SK-N-SH (cell line): ENCODE data around the gene HLF. TPM values are rescaled to one million over a fixed set of nuclear protein-coding genes. Genes with fewer than 3 reads are reported as not detected.

ENCODE experiments used
- CTCF ChIA-PET: fragments of 300-600, 350-600 bp; formaldehyde crosslinking; extraction: SDS; loops from one replicate; lab custom pipeline; 2021; lab: Yijun Ruan, JAX
- POLR2A ChIA-PET: fragments of 350-600 bp; sonication (Branson Sonifier 250); formaldehyde crosslinking; extraction: SDS; loops from one replicate; lab custom pipeline; 2020; ENCODE audit warnings: antibody characterized with exemption, inconsistent platforms; lab: Yijun Ruan, JAX
- DNase-seq: peaks from one replicate; pipeline ENCODE4 v3.0.0; 2012
- H2AFZ ChIP-seq: fragments of 200-600 bp; sonication (generic); 2 replicates; pipeline ENCODE4 v1.8.1; 2016; ENCODE audit warnings: antibody characterized with exemption, mild to moderate bottlenecking, low read depth
- H3F3A ChIP-seq: fragments of 200-600 bp; sonication (generic); replicated peaks from 2 replicates; pipeline ENCODE3; 2016; ENCODE audit warnings: antibody characterized with exemption, mild to moderate bottlenecking; ENCODE audit not compliant: insufficient read depth
- H3K27ac ChIP-seq, 2 experiments: fragments of 200-500 bp in 1 of 2; fragments of 200-600 bp in 1 of 2; sonication (Bioruptor generic) in 1 of 2; sonication (generic), shearing (Covaris generic) in 1 of 2; 2 replicates each; pipeline versions ENCODE4 v1.5.1 to v1.6.1; 2014 to 2016; ENCODE audit warnings: low read depth in 2 of 2, inconsistent platforms in 1 of 2, low read length in 1 of 2, mild to moderate bottlenecking in 1 of 2, mixed read lengths in 1 of 2
- H3K27me3 ChIP-seq: fragments of 200-600 bp; sonication (generic), shearing (Covaris generic); 2 replicates; pipeline ENCODE4 v1.6.1; 2016; ENCODE audit warnings: mixed run types; ENCODE audit not compliant: insufficient read depth
- H3K36me3 ChIP-seq, 2 experiments: fragments of 200-500 bp in 1 of 2; fragments of 200-600 bp in 1 of 2; sonication (Bioruptor generic) in 1 of 2; sonication (generic) in 1 of 2; replicated peaks in 1 of 2; 2 replicates each; pipeline versions ENCODE3 to v1.5.1; 2014 to 2016; ENCODE audit warnings: low read length in 1 of 2, mild to moderate bottlenecking in 1 of 2; ENCODE audit not compliant: insufficient read depth in 2 of 2, control insufficient read depth in 1 of 2
- H3K4me1 ChIP-seq, 2 experiments: fragments of 200-500 bp in 1 of 2; fragments of 200-600 bp in 1 of 2; sonication (Bioruptor generic) in 1 of 2; sonication (generic), shearing (Covaris generic) in 1 of 2; 2 replicates each; pipeline versions ENCODE4 v1.5.1 to v1.6.1; 2014 to 2016; ENCODE audit warnings: low read depth in 1 of 2, low read length in 1 of 2, mixed run types in 1 of 2; ENCODE audit not compliant: insufficient read depth in 2 of 2, control insufficient read depth in 1 of 2
- H3K4me2 ChIP-seq: fragments of 200-600 bp; sonication (generic), shearing (Covaris generic); 2 replicates; pipeline ENCODE4 v1.6.1; 2017; ENCODE audit warnings: mixed run types
- H3K4me3 ChIP-seq, 2 experiments: fragments of 200-500 bp in 1 of 2; fragments of 200-600 bp in 1 of 2; sonication (Bioruptor generic) in 1 of 2; sonication (generic), shearing (Covaris generic) in 1 of 2; 2 replicates each; pipeline versions ENCODE4 v1.5.1 to v1.8.1; 2014 to 2016; ENCODE audit warnings: low read depth in 2 of 2, inconsistent platforms in 1 of 2, low read length in 1 of 2, mild to moderate bottlenecking in 1 of 2, mixed read lengths in 1 of 2, moderate library complexity in 1 of 2
- H3K79me2 ChIP-seq: fragments of 200-600 bp; sonication (generic); 2 replicates; pipeline ENCODE4 v1.8.1; 2017; ENCODE audit warnings: mild to moderate bottlenecking; ENCODE audit not compliant: insufficient read depth
- H3K9ac ChIP-seq: fragments of 200-600 bp; sonication (generic); 2 replicates; pipeline ENCODE4 v1.6.1; 2017; ENCODE audit warnings: mixed run types
- H3K9me2 ChIP-seq: fragments of 200-600 bp; sonication (generic); 2 replicates; pipeline ENCODE4 v1.6.1; 2017; ENCODE audit warnings: mixed run types
- H3K9me3 ChIP-seq: fragments of 200-600 bp; sonication (generic); 2 replicates; pipeline ENCODE4 v1.6.1; 2017; ENCODE audit warnings: mixed run types, mild to moderate bottlenecking, moderate library complexity
- H4K20me1 ChIP-seq: fragments of 200-600 bp; sonication (generic); 2 replicates; pipeline ENCODE4 v1.6.1; 2017; ENCODE audit warnings: mild to moderate bottlenecking, mixed run types; ENCODE audit not compliant: insufficient read depth
- CHD2 ChIP-seq: fragments of 150-350 bp; IDR thresholded peaks from 2 replicates; pipeline ENCODE4 v1.6.1; 2018; ENCODE audit warnings: low read length; ENCODE audit not compliant: partially characterized antibody
- ELF1 ChIP-seq: IDR thresholded peaks from 2 replicates; pipeline ENCODE4 v1.4.0; 2012
- EP300 ChIP-seq, 2 experiments: IDR thresholded peaks; 2 replicates each; pipeline versions ENCODE4 v1.4.0 to v1.6.1; 2012; ENCODE audit warnings: borderline replicate concordance in 1 of 2, low read depth in 1 of 2, low read length in 1 of 2
- FOSL2 ChIP-seq: IDR thresholded peaks from 2 replicates; pipeline ENCODE4 v1.4.0; 2012; ENCODE audit warnings: low read depth, mild to moderate bottlenecking, moderate library complexity, borderline replicate concordance
- GATA2 ChIP-seq: sonication (generic); formaldehyde crosslinking; IDR thresholded peaks from 2 replicates; pipeline ENCODE4 v1.5.0; 2020; ENCODE audit warnings: mild to moderate bottlenecking, missing genetic modification reagents
- JUND ChIP-seq: IDR thresholded peaks from 2 replicates; pipeline ENCODE4 v1.4.0; 2012
- MXI1 ChIP-seq: IDR thresholded peaks from 2 replicates; pipeline ENCODE4 v1.6.1; 2012; ENCODE audit warnings: mild to moderate bottlenecking, low read depth, low read length, improper control_type of control experiment
- NRF1 ChIP-seq: IDR thresholded peaks from 2 replicates; pipeline ENCODE4 v1.6.1; 2012; ENCODE audit warnings: low read depth, mild to moderate bottlenecking, low read length
- RAD21 ChIP-seq: IDR thresholded peaks from 2 replicates; pipeline ENCODE4 v1.6.1; 2012; ENCODE audit warnings: mild to moderate bottlenecking, low read length
- RCOR1 ChIP-seq: fragments of 150-350 bp; IDR thresholded peaks from 2 replicates; pipeline ENCODE4 v1.6.1; 2017; ENCODE audit warnings: antibody characterized with exemption, low read length
- RFX5 ChIP-seq: IDR thresholded peaks from 2 replicates; pipeline ENCODE4 v1.6.1; 2012; ENCODE audit warnings: mild to moderate bottlenecking, improper control_type of control experiment, low read length
- RXRA ChIP-seq: IDR thresholded peaks from 2 replicates; pipeline ENCODE4 v1.4.0; 2012; ENCODE audit warnings: low read depth, mild to moderate bottlenecking, borderline replicate concordance
- SIN3A ChIP-seq: IDR thresholded peaks from 2 replicates; pipeline ENCODE4 v1.6.1; 2012; ENCODE audit warnings: low read depth, mild to moderate bottlenecking, low read length, moderate library complexity, borderline replicate concordance
- SMC3 ChIP-seq: IDR thresholded peaks from 2 replicates; pipeline ENCODE4 v1.6.1; 2012; ENCODE audit warnings: low read depth, low read length, improper control_type of control experiment
- TEAD4 ChIP-seq: IDR thresholded peaks from 2 replicates; pipeline ENCODE4 v1.4.0; 2012; ENCODE audit warnings: mild to moderate bottlenecking, borderline replicate concordance; ENCODE audit not compliant: insufficient read depth
- YY1 ChIP-seq: IDR thresholded peaks from 2 replicates; pipeline ENCODE4 v1.4.0; 2012; ENCODE audit warnings: low read depth, mild to moderate bottlenecking
- WGBS: methylation state at CpG from one replicate; pipeline ENCODE4 v1.1.6; 2017; ENCODE audit warnings: low lambda C conversion rate; 5-methylcytosine and 5-hydroxymethylcytosine counted together
- polyA plus RNA-seq, 3 experiments: library from polyadenylated mRNA; depleted of rRNA; stranded (reverse); fragments of >200 nt; gene quantifications; 2 replicates each; pipeline ENCODE4 v1.2.3, GENCODE V29; 2012
- TF ChIP-seq, protein P1 (sequence below): IDR thresholded peaks from 2 replicates; pipeline ENCODE4; 2012
- TF ChIP-seq, protein P2 (sequence below): IDR thresholded peaks from 2 replicates; pipeline ENCODE4 v1.4.0; 2012; ENCODE audit warnings: low read depth, borderline replicate concordance
- TF ChIP-seq, protein P3 (sequence below): fragments of 200-600 bp; sonication (generic); IDR thresholded peaks from 2 replicates; pipeline ENCODE4 v1.6.1; 2017; ENCODE audit warnings: antibody characterized with exemption, mild to moderate bottlenecking, moderate library complexity

HLF gene
- polyA plus RNA-seq, 1 of the 3 experiments (the other 2 are of a cell fraction), result 0.03 TPM

DNA sequence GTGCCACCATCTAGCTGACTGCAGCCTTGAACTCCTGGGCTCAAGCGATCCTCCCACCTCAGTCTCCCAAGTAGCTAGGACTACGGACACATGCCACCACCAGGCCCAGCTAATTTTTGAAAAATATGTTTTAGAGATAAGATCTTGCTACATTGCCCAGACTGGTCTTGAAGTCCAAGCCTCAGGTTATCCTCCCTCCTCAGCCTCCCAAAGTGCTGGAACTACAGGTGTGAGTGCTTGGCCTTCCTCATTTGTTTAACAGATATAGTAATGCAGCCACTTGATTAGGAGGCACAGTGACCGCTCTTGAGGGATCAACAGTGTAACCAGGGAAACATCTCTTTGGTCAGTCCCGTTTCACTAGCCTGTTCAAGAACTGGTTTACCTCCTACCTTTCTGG is 35.1 kb downstream of the HLF start:
- no peaks in the 10 kb centered on the region; the same call in 1 of the 2 replicates for H3K27me3 ChIP-seq
- 61% methylated on average over 4 of the region's 4 CpGs for WGBS
- TF ChIP-seq YY1 (no peak), RXRA (no peak), ELF1 (no peak), MXI1 (no peak), EP300 (IDR thresholded peaks at IDR 0.05; ENCODE audit: borderline replicate concordance in 1 of 2, low read depth in 1 of 2, low read length in 1 of 2) (no peak)
- TF ChIP-seq, protein P1, sequence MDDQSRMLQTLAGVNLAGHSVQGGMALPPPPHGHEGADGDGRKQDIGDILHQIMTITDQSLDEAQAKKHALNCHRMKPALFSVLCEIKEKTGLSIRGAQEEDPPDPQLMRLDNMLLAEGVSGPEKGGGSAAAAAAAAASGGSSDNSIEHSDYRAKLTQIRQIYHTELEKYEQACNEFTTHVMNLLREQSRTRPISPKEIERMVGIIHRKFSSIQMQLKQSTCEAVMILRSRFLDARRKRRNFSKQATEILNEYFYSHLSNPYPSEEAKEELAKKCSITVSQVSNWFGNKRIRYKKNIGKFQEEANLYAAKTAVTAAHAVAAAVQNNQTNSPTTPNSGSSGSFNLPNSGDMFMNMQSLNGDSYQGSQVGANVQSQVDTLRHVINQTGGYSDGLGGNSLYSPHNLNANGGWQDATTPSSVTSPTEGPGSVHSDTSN, result no peak
- TF ChIP-seq, protein P2, sequence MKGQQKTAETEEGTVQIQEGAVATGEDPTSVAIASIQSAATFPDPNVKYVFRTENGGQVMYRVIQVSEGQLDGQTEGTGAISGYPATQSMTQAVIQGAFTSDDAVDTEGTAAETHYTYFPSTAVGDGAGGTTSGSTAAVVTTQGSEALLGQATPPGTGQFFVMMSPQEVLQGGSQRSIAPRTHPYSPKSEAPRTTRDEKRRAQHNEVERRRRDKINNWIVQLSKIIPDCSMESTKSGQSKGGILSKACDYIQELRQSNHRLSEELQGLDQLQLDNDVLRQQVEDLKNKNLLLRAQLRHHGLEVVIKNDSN, result no peak

DNA sequence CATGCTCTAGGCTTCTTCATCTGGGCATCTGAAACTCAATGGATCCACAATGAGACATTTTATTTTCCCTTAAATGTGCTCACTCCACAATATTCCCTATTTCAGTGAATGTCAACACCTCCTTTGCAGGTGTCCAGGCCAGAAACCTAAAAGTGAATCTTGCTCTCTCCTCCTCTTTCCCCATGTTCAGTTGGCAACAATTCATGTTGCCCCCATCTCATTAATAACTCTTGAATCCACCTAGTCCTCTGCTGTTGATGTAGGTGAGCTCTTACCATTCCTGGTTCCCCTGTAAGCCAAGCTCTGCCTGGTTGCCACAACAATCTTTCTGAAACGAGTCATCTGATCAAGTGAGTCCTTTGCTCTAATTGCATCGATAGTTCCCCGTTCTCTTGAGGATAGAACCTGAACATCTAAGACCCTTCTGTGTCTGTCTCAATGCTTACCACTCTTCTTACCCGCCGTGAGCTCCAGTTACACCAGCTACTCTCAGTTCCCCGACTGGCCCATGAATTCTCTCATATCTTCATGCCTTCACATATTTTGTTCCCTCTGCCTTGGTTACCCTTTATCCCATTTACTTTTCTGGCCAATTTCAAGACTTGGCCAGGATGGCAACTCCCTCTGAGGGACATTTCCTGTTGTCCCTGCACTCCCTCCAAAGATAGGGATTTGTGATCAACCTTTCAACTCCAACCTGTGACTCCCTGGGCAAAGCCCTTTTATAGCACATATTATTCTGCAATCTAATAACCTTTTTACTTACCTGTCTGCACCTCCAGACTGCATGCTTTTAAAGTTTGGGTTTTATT is 35.9 kb downstream of the HLF start:
- ChIA-PET CTCF (interaction anchor here (2.2 kb wide), 1 partner anchor 248 kb away, joined by 8 read pairs; no protein-coding TSS in a partner anchor), POLR2A (no interaction called here)
- TF ChIP-seq RAD21 (no peak), RCOR1 (no peak), RFX5 (no peak), CHD2 (no peak), SMC3 (no peak), TEAD4 (no peak), SIN3A (no peak), JUND (no peak), MXI1 (no peak), NRF1 (no peak), GATA2 (CRISPR knock-in tag) (no peak), FOSL2 (no peak), ELF1 (no peak)
- TF ChIP-seq, protein P3, sequence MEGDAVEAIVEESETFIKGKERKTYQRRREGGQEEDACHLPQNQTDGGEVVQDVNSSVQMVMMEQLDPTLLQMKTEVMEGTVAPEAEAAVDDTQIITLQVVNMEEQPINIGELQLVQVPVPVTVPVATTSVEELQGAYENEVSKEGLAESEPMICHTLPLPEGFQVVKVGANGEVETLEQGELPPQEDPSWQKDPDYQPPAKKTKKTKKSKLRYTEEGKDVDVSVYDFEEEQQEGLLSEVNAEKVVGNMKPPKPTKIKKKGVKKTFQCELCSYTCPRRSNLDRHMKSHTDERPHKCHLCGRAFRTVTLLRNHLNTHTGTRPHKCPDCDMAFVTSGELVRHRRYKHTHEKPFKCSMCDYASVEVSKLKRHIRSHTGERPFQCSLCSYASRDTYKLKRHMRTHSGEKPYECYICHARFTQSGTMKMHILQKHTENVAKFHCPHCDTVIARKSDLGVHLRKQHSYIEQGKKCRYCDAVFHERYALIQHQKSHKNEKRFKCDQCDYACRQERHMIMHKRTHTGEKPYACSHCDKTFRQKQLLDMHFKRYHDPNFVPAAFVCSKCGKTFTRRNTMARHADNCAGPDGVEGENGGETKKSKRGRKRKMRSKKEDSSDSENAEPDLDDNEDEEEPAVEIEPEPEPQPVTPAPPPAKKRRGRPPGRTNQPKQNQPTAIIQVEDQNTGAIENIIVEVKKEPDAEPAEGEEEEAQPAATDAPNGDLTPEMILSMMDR, result no peak
- TF ChIP-seq, protein P2, result no peak
- TF ChIP-seq, protein P1, result no peak

More for the DNA sequence above, 35.1 kb downstream of the HLF start:
- no peaks in the 10 kb centered on the region for H3K9me3 ChIP-seq
- no peaks in the 10 kb centered on the region for H3K9me2 ChIP-seq
- no peak overlapping the region for H3K9ac ChIP-seq
- H3K79me2 ChIP-seq, result no peaks in the 10 kb centered on the region
- no peak overlapping the region for H2AFZ ChIP-seq
- no peak overlapping the region for H3K4me2 ChIP-seq
- peaks cover 0 to 2% of the 10 kb centered on the region in 2 experiments; a peak in 1 of 4 replicates for H3K4me1 ChIP-seq
- H3K36me3 ChIP-seq, result no peaks in the 10 kb centered on the region
- H3K27ac ChIP-seq, result no peak overlapping the region
- POLR2A ChIA-PET, result no interaction called here
- no peaks in the 10 kb centered on the region for H4K20me1 ChIP-seq
- CTCF ChIA-PET, result interaction anchor here (2.2 kb wide), 1 partner anchor 247 kb away, joined by 8 read pairs; no protein-coding TSS in a partner anchor
- no peaks in the 10 kb centered on the region for H3F3A ChIP-seq
- no peak overlapping the region for H3K4me3 ChIP-seq
- no peak for DNase-seq

More for the DNA sequence above, 35.9 kb downstream of the HLF start:
- no peaks in the 10 kb centered on the region for H3K9me3 ChIP-seq
- no peak overlapping the region for H2AFZ ChIP-seq
- no peaks in the 10 kb centered on the region for H3F3A ChIP-seq
- DNase-seq, result no peak
- 50% methylated on average over 6 of the region's 6 CpGs for WGBS
- H3K9me2 ChIP-seq, result no peaks in the 10 kb centered on the region
- H3K4me3 ChIP-seq, result no peak overlapping the region
- no peaks in the 10 kb centered on the region for H3K79me2 ChIP-seq
- no peaks in the 10 kb centered on the region; the same call in 1 of the 2 replicates for H3K27me3 ChIP-seq
- no peak overlapping the region for H3K4me2 ChIP-seq
- no peaks in the 10 kb centered on the region; a peak in 1 of 4 replicates for H3K4me1 ChIP-seq
- no peak overlapping the region for H3K27ac ChIP-seq
- H4K20me1 ChIP-seq, result no peaks in the 10 kb centered on the region
- no peak overlapping the region for H3K9ac ChIP-seq
- H3K36me3 ChIP-seq, result no peaks in the 10 kb centered on the region
